GM23338 (cell line): Measurements from ENCODE around the gene CYP21A2. TPM values are rescaled to one million over a fixed set of nuclear protein-coding genes. Genes with fewer than 3 reads are reported as not detected.
"Not testable (repeated sequence)": the region's sequence is repeated elsewhere in the genome, so short reads cannot be mapped to it uniquely, and the experiment has no call there.

ENCODE experiments used
- ATAC-seq: fragments of 200-7000 bp; cut with Tn5 transposase; 3 replicates; pipeline ENCODE4 v1.9.1; 2020
- DNase-seq: peaks from one replicate; pipeline ENCODE4 v3.0.0-alpha.2; 2015; ENCODE audit warnings: low spot score
- H2AFZ ChIP-seq: fragments of 200-600 bp; sonication (generic); 2 replicates; pipeline ENCODE4 v1.8.0; 2016; ENCODE audit warnings: antibody characterized with exemption, mild to moderate bottlenecking, moderate library complexity
- H3F3A ChIP-seq: fragments of 200-600 bp; sonication (generic); replicated peaks from 2 replicates; pipeline ENCODE4 v1.8.0; 2017; ENCODE audit warnings: antibody characterized with exemption, mixed run types, low read depth
- H3K27ac ChIP-seq: fragments of 200-600 bp; sonication (generic); 2 replicates; pipeline ENCODE4 v1.6.1; 2016; ENCODE audit warnings: low read depth
- H3K27me3 ChIP-seq: fragments of 200-600 bp; sonication (generic); 2 replicates; pipeline ENCODE4 v1.8.0; 2016; ENCODE audit warnings: mild to moderate bottlenecking, mixed run types, moderate library complexity; ENCODE audit not compliant: insufficient read depth
- H3K36me3 ChIP-seq: fragments of 200-600 bp; sonication (generic); 2 replicates; pipeline ENCODE4 v1.8.0; 2016; ENCODE audit warnings: mild to moderate bottlenecking; ENCODE audit not compliant: insufficient read depth
- H3K4me1 ChIP-seq: fragments of 200-600 bp; sonication (generic); 2 replicates; pipeline ENCODE4 v1.8.0; 2016; ENCODE audit warnings: mild to moderate bottlenecking, moderate library complexity; ENCODE audit not compliant: insufficient read depth
- H3K4me2 ChIP-seq: fragments of 200-600 bp; sonication (generic); 2 replicates; pipeline ENCODE4 v1.7.1; 2017; ENCODE audit warnings: mixed run types
- H3K4me3 ChIP-seq: fragments of 200-600 bp; sonication (generic); 2 replicates; pipeline ENCODE4 v1.6.1; 2016; ENCODE audit warnings: mixed run types
- H3K79me2 ChIP-seq: fragments of 200-600 bp; sonication (generic); replicated peaks from 2 replicates; pipeline ENCODE4 v1.8.0; 2017; ENCODE audit warnings: mild to moderate bottlenecking; ENCODE audit not compliant: insufficient read depth
- H3K9me2 ChIP-seq: fragments of 200-600 bp; sonication (generic); 2 replicates; pipeline ENCODE4 v1.8.0; 2017; ENCODE audit not compliant: insufficient read depth
- H4K20me1 ChIP-seq: fragments of 200-600 bp; sonication (generic); replicated peaks from 2 replicates; pipeline ENCODE4 v1.8.0; 2017; ENCODE audit warnings: mild to moderate bottlenecking; ENCODE audit not compliant: insufficient read depth
- H3K27ac Mint-ChIP-seq: 2 replicates; pipeline ENCODE4 v1.8.0; 2020; ENCODE audit warnings: inconsistent platforms, mild to moderate bottlenecking, moderate library complexity, mixed read lengths
- H3K27me3 Mint-ChIP-seq: 3 replicates; pipeline ENCODE4 v1.8.0; 2022; ENCODE audit warnings: low read depth, mild to moderate bottlenecking, moderate library complexity, mixed read lengths, inconsistent platforms; ENCODE audit not compliant: insufficient read depth, poor library complexity
- H3K36me3 Mint-ChIP-seq: 3 replicates; pipeline ENCODE4 v1.8.0; 2021; ENCODE audit warnings: low read depth, mild to moderate bottlenecking, inconsistent platforms, moderate library complexity, mixed read lengths
- H3K4me1 Mint-ChIP-seq: 3 replicates; pipeline ENCODE4 v1.8.0; 2020; ENCODE audit warnings: mild to moderate bottlenecking, inconsistent platforms, mixed read lengths
- H3K4me3 Mint-ChIP-seq: 3 replicates; pipeline ENCODE4 v1.8.0; 2021; ENCODE audit warnings: moderate library complexity, mild to moderate bottlenecking, inconsistent platforms, mixed read lengths
- H3K9me3 Mint-ChIP-seq: 3 replicates; pipeline ENCODE4 v1.8.0; 2020; ENCODE audit warnings: moderate library complexity, mild to moderate bottlenecking, inconsistent platforms, mixed read lengths
- polyA plus RNA-seq: library from polyadenylated mRNA; unstranded; fragments of >200 nt; fragmentation: Nextera tagmentation; extraction: Ambion mirVana; gene quantifications from 2 replicates; pipeline ENCODE4 v1.2.1, GENCODE V29; 2016
- total RNA-seq: library from RNA; depleted of rRNA; stranded (reverse); fragments of >200 nt; shearing (Covaris generic); gene quantifications from 2 replicates; pipeline ENCODE4 v1.2.3, GENCODE V29; 2014

Gene CYP21A2
- total and polyA plus RNA-seq, 2 experiments from 2014 or later, result 0.10 TPM; not detected in 1

DNA sequence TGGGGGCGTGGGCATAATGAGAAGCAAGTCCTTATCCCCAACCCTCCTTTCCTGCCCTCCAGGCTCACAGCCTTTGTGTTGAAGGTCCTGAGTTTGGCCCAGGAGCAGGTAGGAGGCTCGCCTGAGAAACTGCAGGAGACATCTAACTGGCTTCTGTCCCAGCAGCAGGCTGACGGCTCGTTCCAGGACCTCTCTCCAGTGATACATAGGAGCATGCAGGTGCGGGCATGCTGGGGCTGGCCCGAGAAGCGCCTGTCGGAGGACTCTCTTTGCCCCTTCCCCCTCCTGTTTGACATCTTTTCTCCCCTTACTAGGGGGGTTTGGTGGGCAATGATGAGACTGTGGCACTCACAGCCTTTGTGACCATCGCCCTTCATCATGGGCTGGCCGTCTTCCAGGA is 9.6 kb upstream of the CYP21A2 start:
- not testable (repeated sequence) for DNase-seq, ATAC-seq, H3K9me3 Mint-ChIP-seq, H3K27ac ChIP-seq, H4K20me1 ChIP-seq, H3K36me3 Mint-ChIP-seq, H3K79me2 ChIP-seq, H3K27me3 ChIP-seq, H3K4me3 Mint-ChIP-seq, H3K36me3 ChIP-seq, H3K27ac Mint-ChIP-seq, H2AFZ ChIP-seq, H3K4me2 ChIP-seq, H3F3A ChIP-seq, H3K4me3 ChIP-seq, H3K4me1 Mint-ChIP-seq, H3K9me2 ChIP-seq, H3K27me3 Mint-ChIP-seq, H3K4me1 ChIP-seq

DNA sequence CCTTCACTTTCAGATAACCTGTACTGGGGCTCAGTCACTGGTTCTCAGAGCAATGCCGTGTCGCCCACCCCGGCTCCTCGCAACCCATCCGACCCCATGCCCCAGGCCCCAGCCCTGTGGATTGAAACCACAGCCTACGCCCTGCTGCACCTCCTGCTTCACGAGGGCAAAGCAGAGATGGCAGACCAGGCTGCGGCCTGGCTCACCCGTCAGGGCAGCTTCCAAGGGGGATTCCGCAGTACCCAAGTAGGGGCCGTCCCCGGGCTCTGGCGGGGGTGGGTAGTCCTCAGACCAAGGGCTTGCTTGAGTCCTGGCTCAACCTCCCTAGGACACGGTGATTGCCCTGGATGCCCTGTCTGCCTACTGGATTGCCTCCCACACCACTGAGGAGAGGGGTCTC is 8.7 kb upstream of the CYP21A2 start:
- H3K9me3 Mint-ChIP-seq, ATAC-seq, H3K36me3 Mint-ChIP-seq: not testable (repeated sequence)

DNA sequence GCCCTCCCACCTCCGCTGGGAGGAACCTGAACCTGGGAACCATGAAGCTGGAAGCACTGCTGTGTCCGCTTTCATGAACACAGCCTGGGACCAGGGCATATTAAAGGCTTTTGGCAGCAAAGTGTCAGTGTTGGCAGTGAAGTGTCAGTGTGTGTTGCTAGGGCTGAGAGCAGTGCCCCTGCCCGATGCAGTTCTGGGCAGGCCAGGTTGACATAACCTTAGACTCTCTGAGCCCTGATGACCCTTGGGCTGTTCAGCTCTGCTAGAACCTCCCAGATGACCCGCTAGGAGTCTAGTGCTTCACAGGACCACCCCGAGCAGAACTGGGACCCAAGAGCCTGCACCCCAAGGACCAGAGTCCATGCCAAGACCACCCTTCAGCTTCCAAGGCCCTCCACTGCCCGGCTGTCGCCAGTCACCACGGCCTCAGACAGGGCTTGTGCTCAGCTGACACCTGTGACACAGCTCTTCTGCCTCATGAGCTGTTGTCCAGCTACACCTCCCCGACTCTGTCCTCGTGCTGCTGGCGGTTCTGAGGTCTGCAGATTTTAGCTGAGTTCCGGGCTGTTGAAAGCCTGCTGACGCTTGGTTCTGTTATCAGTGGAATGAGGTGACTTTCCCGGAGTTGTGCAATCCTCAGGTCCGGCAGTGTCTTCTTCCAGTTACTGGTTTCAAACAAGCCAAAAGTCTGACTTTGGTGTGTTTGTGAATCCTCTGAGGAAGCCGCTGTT is 2.8 kb upstream of the CYP21A2 start:
- H3K9me2 ChIP-seq, DNase-seq, H4K20me1 ChIP-seq, H3K4me3 ChIP-seq, H3K4me3 Mint-ChIP-seq, H3K36me3 ChIP-seq, H3K27me3 ChIP-seq, H3K79me2 ChIP-seq, H3K27ac ChIP-seq, H3K4me1 Mint-ChIP-seq, H3K27ac Mint-ChIP-seq, H3K27me3 Mint-ChIP-seq, ATAC-seq, H2AFZ ChIP-seq, H3K36me3 Mint-ChIP-seq, H3K4me1 ChIP-seq, H3F3A ChIP-seq, H3K9me3 Mint-ChIP-seq, H3K4me2 ChIP-seq: not testable (repeated sequence)

More for the DNA sequence above, 8.7 kb upstream of the CYP21A2 start:
- H3K4me1 Mint-ChIP-seq, H3K27ac ChIP-seq, H3K27me3 Mint-ChIP-seq, H3F3A ChIP-seq, H3K27me3 ChIP-seq, H3K4me3 ChIP-seq, H3K4me1 ChIP-seq, H3K9me2 ChIP-seq, H3K4me3 Mint-ChIP-seq, H3K4me2 ChIP-seq, H3K27ac Mint-ChIP-seq, H3K36me3 ChIP-seq, H3K79me2 ChIP-seq, H2AFZ ChIP-seq, H4K20me1 ChIP-seq, DNase-seq: not testable (repeated sequence)

DNA sequence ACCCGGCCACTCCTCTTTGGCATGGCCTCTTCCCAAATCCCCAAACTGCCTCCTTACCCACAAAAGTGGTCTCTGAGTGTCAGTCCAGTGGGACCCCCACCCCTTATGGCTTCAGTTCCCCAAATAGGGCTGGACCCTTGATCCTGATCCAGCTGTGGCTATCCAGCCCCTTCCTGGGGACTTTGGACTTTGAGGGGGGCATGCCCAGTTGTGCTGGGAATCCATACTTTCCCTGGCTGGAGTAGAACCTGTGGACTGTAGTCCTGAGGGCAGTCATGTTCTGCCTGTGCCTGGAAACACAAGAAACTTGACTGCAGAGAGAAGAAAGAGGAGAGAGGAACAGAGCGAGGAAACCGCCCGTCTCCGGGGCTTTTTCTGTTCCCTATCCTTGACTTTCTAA is 1.1 kb upstream of the CYP21A2 start:
- DNase-seq, H3K9me3 Mint-ChIP-seq, H3K4me3 Mint-ChIP-seq: not testable (repeated sequence)

DNA sequence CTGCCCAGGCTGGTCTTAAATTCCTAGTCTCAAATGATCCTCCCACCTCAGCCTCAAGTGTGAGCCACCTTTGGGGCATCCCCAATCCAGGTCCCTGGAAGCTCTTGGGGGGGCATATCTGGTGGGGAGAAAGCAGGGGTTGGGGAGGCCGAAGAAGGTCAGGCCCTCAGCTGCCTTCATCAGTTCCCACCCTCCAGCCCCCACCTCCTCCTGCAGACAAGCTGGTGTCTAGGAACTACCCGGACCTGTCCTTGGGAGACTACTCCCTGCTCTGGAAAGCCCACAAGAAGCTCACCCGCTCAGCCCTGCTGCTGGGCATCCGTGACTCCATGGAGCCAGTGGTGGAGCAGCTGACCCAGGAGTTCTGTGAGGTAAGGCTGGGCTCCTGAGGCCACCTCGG is 663 bp downstream of the CYP21A2 start:
- H3K36me3 ChIP-seq, H3K36me3 Mint-ChIP-seq, H2AFZ ChIP-seq, H3K4me3 ChIP-seq, H3K79me2 ChIP-seq, H3F3A ChIP-seq, H3K4me1 Mint-ChIP-seq, H3K9me2 ChIP-seq, H3K27me3 ChIP-seq, H3K4me1 ChIP-seq, H3K9me3 Mint-ChIP-seq, ATAC-seq, H3K27ac Mint-ChIP-seq, DNase-seq, H3K4me2 ChIP-seq, H3K27me3 Mint-ChIP-seq, H3K4me3 Mint-ChIP-seq, H4K20me1 ChIP-seq, H3K27ac ChIP-seq: not testable (repeated sequence)

More for the DNA sequence above, 1.1 kb upstream of the CYP21A2 start:
- not testable (repeated sequence) for H3K36me3 Mint-ChIP-seq, H3K27ac ChIP-seq, H3K4me3 ChIP-seq, H4K20me1 ChIP-seq, H3K9me2 ChIP-seq, H3F3A ChIP-seq, H3K27ac Mint-ChIP-seq, H3K36me3 ChIP-seq, ATAC-seq, H3K4me2 ChIP-seq, H3K27me3 ChIP-seq, H3K79me2 ChIP-seq, H2AFZ ChIP-seq, H3K27me3 Mint-ChIP-seq, H3K4me1 ChIP-seq, H3K4me1 Mint-ChIP-seq

DNA sequence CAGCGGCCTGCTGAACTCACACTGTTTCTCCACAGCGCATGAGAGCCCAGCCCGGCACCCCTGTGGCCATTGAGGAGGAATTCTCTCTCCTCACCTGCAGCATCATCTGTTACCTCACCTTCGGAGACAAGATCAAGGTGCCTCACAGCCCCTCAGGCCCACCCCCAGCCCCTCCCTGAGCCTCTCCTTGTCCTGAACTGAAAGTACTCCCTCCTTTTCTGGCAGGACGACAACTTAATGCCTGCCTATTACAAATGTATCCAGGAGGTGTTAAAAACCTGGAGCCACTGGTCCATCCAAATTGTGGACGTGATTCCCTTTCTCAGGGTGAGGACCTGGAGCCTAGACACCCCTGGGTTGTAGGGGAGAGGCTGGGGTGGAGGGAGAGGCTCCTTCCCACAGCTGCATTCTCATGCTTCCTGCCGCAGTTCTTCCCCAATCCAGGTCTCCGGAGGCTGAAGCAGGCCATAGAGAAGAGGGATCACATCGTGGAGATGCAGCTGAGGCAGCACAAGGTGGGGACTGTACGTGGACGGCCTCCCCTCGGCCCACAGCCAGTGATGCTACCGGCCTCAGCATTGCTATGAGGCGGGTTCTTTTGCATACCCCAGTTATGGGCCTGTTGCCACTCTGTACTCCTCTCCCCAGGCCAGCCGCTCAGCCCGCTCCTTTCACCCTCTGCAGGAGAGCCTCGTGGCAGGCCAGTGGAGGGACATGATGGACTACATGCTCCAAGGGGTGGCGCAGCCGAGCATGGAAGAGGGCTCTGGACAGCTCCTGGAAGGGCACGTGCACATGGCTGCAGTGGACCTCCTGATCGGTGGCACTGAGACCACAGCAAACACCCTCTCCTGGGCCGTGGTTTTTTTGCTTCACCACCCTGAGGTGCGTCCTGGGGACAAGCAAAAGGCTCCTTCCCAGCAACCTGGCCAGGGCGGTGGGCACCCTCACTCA is 1.4 kb downstream of the CYP21A2 start:
- H3K27me3 Mint-ChIP-seq, H3K36me3 Mint-ChIP-seq, H3K27me3 ChIP-seq, DNase-seq, H3K4me1 Mint-ChIP-seq, H3F3A ChIP-seq, H3K4me3 Mint-ChIP-seq, ATAC-seq, H3K27ac ChIP-seq, H3K4me2 ChIP-seq, H3K9me3 Mint-ChIP-seq, H2AFZ ChIP-seq, H4K20me1 ChIP-seq, H3K9me2 ChIP-seq, H3K4me1 ChIP-seq, H3K79me2 ChIP-seq, H3K36me3 ChIP-seq, H3K27ac Mint-ChIP-seq, H3K4me3 ChIP-seq: not testable (repeated sequence)
